GM21723 (cell line): ENCODE data around the gene CWC22.

Experiments used
- ATAC-seq: cut with Tn5 transposase; IDR thresholded peaks from one replicate; pipeline ENCODE4 v1.9.1; 2021; ENCODE audit warnings: mild to moderate bottlenecking, moderate library complexity; ENCODE audit not compliant: unreplicated experiment

The CWC22 gene

GRCh38 chr2:179900655-179901054 lies 106.4 kb downstream of the CWC22 start:
- ATAC-seq = no peak

GRCh38 chr2:179899666-179900065 lies 107.4 kb downstream of the CWC22 start:
- no peak for ATAC-seq

- ATAC-seq = peak; percentile 86
Measured at GRCh38 chr2:179898873-179899272, 108.2 kb downstream of the CWC22 start.
